NOMO-1 treated with DMSO at 0.1 percent for 48 hours (cell line): ENCODE results near the gene GLI2.

Source experiments
- DNase-seq: peaks from one replicate; lab custom pipeline; 2025; ENCODE audit not compliant: unreplicated experiment; lab: John Stamatoyannopoulos, UW

The GLI2 gene

GRCh38 chr2:120735746-120736170 is at the start of gene GLI2:
GLI2 (plus strand) TSS chr2:120735868; CDS start chr2:120797321, 61,453 bp downstream.
- peak; percentile 75 for DNase-seq

- no peak for DNase-seq
Observed at GRCh38 chr2:120685974-120686297, 49.7 kb upstream of the GLI2 start.

GRCh38 chr2:120686511-120687168 is 49.0 kb upstream of the GLI2 start:
- DNase-seq, result no peak

GRCh38 chr2:120687210-120687609 is 48.5 kb upstream of the GLI2 start:
- no peak for DNase-seq

GRCh38 chr2:120690521-120690920 is 45.1 kb upstream of the GLI2 start:
- no peak for DNase-seq

GRCh38 chr2:120691410-120691809 is 44.3 kb upstream of the GLI2 start:
- DNase-seq, result no peak

- DNase-seq, result no peak
Observed at GRCh38 chr2:120692691-120693090, 43.0 kb upstream of the GLI2 start.

- no peak for DNase-seq
Observed at GRCh38 chr2:120693121-120693520, 42.5 kb upstream of the GLI2 start.

- DNase-seq, result no peak
Observed at GRCh38 chr2:120694034-120694433, 41.6 kb upstream of the GLI2 start.

GRCh38 chr2:120697471-120697870 is 38.2 kb upstream of the GLI2 start:
- DNase-seq, result no peak

- DNase-seq, result no peak
Observed at GRCh38 chr2:120699292-120699691, 36.4 kb upstream of the GLI2 start.

- no peak for DNase-seq
Observed at GRCh38 chr2:120700659-120701058, 35.0 kb upstream of the GLI2 start.

GRCh38 chr2:120701096-120701495 is 34.6 kb upstream of the GLI2 start:
- no peak for DNase-seq

GRCh38 chr2:120701499-120701898 is 34.2 kb upstream of the GLI2 start:
- DNase-seq, result no peak

GRCh38 chr2:120702061-120702460 is 33.6 kb upstream of the GLI2 start:
- DNase-seq, result no peak

GRCh38 chr2:120702801-120703200 is 32.9 kb upstream of the GLI2 start:
- DNase-seq, result no peak

GRCh38 chr2:120703330-120703994 is 32.2 kb upstream of the GLI2 start:
- no peak for DNase-seq

- DNase-seq, result no peak
Observed at GRCh38 chr2:120704696-120705095, 31.0 kb upstream of the GLI2 start.

GRCh38 chr2:120707816-120708215 is 27.9 kb upstream of the GLI2 start:
- DNase-seq, result no peak

GRCh38 chr2:120708944-120709607 is 26.6 kb upstream of the GLI2 start:
- DNase-seq, result no peak

- DNase-seq, result no peak
Observed at GRCh38 chr2:120709608-120710041, 26.0 kb upstream of the GLI2 start.

GRCh38 chr2:120710256-120710655 is 25.4 kb upstream of the GLI2 start:
- no peak for DNase-seq
